Measurements from ENCODE around the gene IL1R1.

IL1R1 gene

GRCh38 chr2:102141011-102141943, 1.3 kb upstream of the IL1R1 start:
- no peak for DNase-seq

GRCh38 chr2:102142829-102143449, 393 bp downstream of the IL1R1 start:
- no peak for DNase-seq

- no peak for DNase-seq
These were observed 972 bp downstream of the IL1R1 start for GRCh38 chr2:102143450-102143985.

- DNase-seq = no peak
These were observed 1.6 kb downstream of the IL1R1 start for GRCh38 chr2:102144128-102144527.

GRCh38 chr2:102145107-102145506, 2.6 kb downstream of the IL1R1 start:
- DNase-seq = no peak

- DNase-seq = no peak
These were observed 3.4 kb downstream of the IL1R1 start for GRCh38 chr2:102145934-102146333.

- DNase-seq = no peak
These were observed 5.4 kb downstream of the IL1R1 start for GRCh38 chr2:102147935-102148334.

- DNase-seq = no peak
These were observed 6.7 kb downstream of the IL1R1 start for GRCh38 chr2:102149243-102149642.

- no peak for DNase-seq
These were observed 7.3 kb downstream of the IL1R1 start for GRCh38 chr2:102149644-102150455.

GRCh38 chr2:102154364-102154763, 11.8 kb downstream of the IL1R1 start:
- DNase-seq = no peak

- no peak for DNase-seq
These were observed 12.6 kb downstream of the IL1R1 start for GRCh38 chr2:102154946-102155702.

GRCh38 chr2:102155703-102156515, 13.4 kb downstream of the IL1R1 start:
- DNase-seq = no peak

- no peak for DNase-seq
These were observed 15.6 kb downstream of the IL1R1 start for GRCh38 chr2:102158011-102158755.

GRCh38 chr2:102159295-102159694, 16.7 kb downstream of the IL1R1 start:
- no peak for DNase-seq

- no peak for DNase-seq
These were observed 23.8 kb downstream of the IL1R1 start for GRCh38 chr2:102166189-102166845.

- DNase-seq = no peak
These were observed 25.7 kb downstream of the IL1R1 start for GRCh38 chr2:102168026-102168771.

- DNase-seq = no peak
These were observed 29.4 kb downstream of the IL1R1 start for GRCh38 chr2:102171946-102172345.

GRCh38 chr2:102172745-102173144, 30.2 kb downstream of the IL1R1 start:
- DNase-seq = no peak

GRCh38 chr2:102176172-102176571, 33.6 kb downstream of the IL1R1 start:
- no peak for DNase-seq
